ENCODE measurements around the gene RUBCN.

Gene RUBCN

DNA sequence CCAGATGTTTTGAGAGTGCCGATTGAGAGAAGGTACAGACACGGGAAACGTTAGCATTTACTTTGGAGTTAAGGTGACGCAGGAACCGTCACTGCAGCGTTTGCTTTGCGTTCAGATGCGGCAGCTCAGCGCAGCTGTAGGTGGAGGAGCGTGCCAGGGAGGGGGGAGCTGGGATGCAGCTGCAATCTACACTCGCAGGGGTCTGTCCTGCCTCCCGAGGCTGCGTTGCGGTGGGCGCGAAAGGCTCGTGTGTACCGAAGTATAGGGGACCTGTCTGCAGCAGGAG is 12.6 kb upstream of the RUBCN start:
- in situ Hi-C loops (cut with MboI; ENCODE audit: low sequenced_read_pairs, unreplicated experiment) = no loop called here
- TF ChIP-seq, protein P1, sequence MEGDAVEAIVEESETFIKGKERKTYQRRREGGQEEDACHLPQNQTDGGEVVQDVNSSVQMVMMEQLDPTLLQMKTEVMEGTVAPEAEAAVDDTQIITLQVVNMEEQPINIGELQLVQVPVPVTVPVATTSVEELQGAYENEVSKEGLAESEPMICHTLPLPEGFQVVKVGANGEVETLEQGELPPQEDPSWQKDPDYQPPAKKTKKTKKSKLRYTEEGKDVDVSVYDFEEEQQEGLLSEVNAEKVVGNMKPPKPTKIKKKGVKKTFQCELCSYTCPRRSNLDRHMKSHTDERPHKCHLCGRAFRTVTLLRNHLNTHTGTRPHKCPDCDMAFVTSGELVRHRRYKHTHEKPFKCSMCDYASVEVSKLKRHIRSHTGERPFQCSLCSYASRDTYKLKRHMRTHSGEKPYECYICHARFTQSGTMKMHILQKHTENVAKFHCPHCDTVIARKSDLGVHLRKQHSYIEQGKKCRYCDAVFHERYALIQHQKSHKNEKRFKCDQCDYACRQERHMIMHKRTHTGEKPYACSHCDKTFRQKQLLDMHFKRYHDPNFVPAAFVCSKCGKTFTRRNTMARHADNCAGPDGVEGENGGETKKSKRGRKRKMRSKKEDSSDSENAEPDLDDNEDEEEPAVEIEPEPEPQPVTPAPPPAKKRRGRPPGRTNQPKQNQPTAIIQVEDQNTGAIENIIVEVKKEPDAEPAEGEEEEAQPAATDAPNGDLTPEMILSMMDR (IDR thresholded peaks at IDR 0.05; ENCODE audit: borderline replicate concordance, control extremely low read depth, extremely low read depth, insufficient read depth, missing control alignments) = no peak
- DNase-seq (ENCODE audit: low spot score) = peak; percentile 65

DNA sequence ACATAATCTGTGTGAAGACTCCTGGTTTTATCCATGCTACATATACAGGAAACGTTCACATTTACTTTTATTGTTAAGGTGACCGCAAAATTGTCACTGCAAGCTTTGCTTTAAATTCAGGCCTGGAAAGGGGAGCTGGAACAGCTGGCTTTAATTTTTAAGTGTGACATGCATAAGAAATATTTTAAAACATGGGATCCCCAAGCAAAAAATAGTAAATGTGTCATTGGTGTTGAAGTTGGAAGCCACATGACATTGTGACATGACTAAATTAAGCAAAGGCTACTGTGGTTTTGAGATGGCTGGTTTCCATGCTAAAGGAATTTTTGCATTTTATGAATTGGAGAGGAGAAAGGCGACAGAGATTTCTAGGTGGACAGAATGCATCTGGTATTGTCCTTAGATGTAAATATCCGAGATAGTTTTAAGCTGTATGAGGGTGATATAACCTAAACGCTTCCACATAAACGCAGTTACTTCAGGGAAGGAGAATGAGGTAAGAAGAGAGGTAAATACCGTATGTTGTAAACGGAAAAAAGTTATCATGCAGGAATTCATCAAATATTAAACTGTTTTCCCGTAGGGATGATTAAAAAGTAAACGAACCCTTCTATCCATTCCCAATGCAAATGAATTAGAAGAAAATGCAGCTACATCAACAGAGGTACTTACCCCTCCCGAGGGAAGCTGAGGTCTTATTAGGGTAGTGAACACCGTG is 12.1 kb upstream of the RUBCN start:
- no peak for DNase-seq (ENCODE audit: low spot score)
- in situ Hi-C loops (cut with MboI; ENCODE audit: low sequenced_read_pairs, unreplicated experiment) = no loop called here
- TF ChIP-seq, protein P1 (IDR thresholded peaks at IDR 0.05; ENCODE audit: borderline replicate concordance, control extremely low read depth, extremely low read depth, insufficient read depth, missing control alignments) = no peak

DNA sequence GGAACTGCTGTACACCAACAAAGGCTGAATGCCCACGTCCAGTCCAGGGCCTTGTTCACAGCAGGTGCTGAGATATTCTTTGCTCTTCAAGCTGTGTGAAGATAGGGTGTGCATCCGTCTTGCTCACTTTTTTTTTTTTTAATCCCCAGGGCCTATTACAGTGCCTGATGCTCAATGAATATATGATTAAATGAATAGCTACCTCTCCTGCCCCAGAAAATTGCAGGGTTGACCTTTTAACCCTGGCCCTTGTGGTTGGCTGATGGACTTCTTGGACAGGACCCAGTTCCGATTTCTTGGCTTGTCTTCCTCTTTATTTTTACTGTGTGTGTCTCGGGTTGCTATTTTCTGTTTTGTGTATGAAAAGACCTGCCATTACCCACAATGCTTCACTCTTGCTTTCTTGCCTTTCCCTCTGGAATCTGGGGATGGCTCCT is 10.1 kb upstream of the RUBCN start:
- in situ Hi-C loops (cut with MboI; ENCODE audit: low sequenced_read_pairs, unreplicated experiment) = no loop called here
- DNase-seq (ENCODE audit: low spot score) = no peak
- TF ChIP-seq, protein P1 (IDR thresholded peaks at IDR 0.05; ENCODE audit: borderline replicate concordance, control extremely low read depth, extremely low read depth, insufficient read depth, missing control alignments) = no peak

DNA sequence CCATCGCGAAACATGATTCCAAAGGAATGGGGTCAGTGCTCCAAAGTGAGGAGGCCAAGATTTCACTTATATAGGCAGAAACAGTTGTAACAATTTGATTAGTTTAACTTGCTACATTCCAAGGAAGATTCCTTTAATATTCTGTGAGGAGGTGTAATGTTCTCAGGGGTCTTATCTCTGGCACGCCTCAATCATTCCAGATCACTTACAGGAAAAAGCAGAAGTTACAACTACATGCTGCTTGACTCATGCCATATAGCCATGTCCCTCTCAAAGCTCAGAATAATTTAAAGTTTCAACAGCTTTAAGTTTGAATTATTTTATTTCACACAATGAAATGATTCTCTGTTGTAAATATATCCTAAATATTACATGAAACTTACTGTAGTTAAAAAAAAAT is 9.5 kb upstream of the RUBCN start:
- no peak for DNase-seq (ENCODE audit: low spot score)
- in situ Hi-C loops (cut with MboI; ENCODE audit: low sequenced_read_pairs, unreplicated experiment) = no loop called here
- TF ChIP-seq, protein P1 (IDR thresholded peaks at IDR 0.05; ENCODE audit: borderline replicate concordance, control extremely low read depth, extremely low read depth, insufficient read depth, missing control alignments) = no peak

DNA sequence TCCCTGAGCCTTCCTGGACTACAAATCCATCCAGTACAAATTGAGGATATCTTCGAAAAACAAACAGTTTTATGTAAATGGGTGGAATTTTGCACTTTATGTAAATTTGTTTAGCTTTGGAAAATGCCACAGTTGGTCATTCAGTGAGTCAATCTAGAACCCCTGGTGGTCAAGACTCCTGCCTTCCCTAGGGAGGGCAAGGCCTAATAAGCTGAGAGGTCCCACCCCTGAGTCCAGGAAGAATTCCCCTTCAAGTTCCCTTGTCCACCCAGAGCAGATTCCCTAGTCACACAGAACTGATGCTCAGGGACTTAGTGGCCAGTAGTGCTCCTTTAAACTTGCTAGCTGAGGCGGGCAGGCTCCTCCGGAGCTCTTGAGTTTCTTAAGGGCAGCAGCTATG is 6.1 kb upstream of the RUBCN start:
- in situ Hi-C loops (cut with MboI; ENCODE audit: low sequenced_read_pairs, unreplicated experiment) = no loop called here
- DNase-seq (ENCODE audit: low spot score) = no peak
- TF ChIP-seq, protein P1 (IDR thresholded peaks at IDR 0.05; ENCODE audit: borderline replicate concordance, control extremely low read depth, extremely low read depth, insufficient read depth, missing control alignments) = no peak

DNA sequence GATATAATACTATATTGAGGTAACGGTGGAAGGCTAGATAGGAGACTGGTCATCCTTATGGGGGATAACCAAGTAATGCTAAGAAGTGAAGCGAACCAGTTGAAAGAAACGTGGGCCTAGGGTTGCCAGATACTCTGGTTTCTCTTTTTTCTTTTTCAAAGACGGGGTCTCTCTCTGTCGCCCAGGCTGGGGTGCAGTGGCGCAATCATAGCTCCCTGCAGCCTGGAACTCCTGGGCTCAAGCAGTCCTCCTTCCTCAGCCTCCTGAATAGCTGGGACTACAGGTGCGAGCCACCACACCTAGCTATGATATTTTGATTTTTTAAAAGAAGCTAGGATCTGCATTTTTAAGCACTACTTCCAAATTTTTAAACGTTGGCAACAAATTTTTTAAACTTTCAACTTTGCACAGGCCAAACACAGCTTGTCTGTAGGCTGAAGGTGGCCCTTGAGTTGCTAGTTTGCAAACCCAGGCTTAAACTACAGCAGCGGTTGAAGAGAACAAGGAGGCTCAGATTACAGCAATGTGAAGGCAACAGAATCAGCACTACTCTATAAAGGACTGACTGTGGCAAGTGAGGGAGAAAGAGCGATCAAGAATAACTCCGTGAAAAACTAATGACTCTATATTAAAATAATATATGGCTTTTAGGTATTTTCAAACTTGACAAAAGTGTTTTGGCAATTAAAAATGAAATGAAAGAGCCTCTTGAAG is 1.2 kb upstream of the RUBCN start:
- in situ Hi-C loops (cut with MboI; ENCODE audit: low sequenced_read_pairs, unreplicated experiment) = no loop called here
- no peak for DNase-seq (ENCODE audit: low spot score)
- TF ChIP-seq, protein P1 (IDR thresholded peaks at IDR 0.05; ENCODE audit: borderline replicate concordance, control extremely low read depth, extremely low read depth, insufficient read depth, missing control alignments) = no peak
